Stimulated activated CD8-positive, alpha-beta memory T cell treated with anti-CD3 and anti-CD28 coated beads, Interleukin-4, amount 100 ng/mL, for 4 hours (primary cell): Measurements from ENCODE around the gene TTI1.

Experiments
- DNase-seq, 2 donors: peaks; one replicate each; pipeline ENCODE4 v3.0.0-alpha.2; 2020; ENCODE audit warnings: low read depth in 2 of 2, low spot score in 1 of 2

TTI1 gene

DNA sequence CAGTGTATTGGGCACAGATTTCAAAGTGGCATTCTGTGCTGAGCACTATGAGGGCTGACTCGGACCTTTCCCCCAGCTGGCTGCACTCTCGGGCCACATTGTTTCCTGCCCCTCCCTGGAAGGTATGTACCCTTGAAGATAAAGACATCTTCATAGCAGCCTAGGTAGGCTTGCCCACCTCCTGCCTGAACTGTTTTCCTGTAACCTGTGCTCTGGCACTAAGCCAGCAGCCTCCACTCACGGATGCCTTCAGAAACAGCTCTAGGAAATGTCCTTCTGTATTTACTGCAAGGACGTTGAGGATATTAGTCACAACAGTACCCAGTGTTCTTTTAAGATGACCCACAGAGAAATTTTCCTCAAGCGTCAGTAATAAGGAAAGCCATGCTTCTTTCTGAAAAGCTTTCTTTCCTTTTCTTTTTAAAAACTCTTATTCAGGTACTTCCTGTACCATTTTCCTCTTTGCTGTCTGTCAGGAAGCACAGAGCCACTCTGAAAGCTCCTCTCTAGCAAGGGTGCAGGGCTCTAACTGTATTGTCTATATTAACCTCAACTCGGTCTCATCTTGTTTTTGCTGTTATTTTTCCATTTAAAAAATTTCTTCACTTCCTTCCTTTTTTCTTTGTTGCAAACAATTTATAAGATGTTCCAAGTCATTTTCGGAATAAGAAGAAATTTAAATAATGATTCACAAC, 43.5 kb downstream of the TTI1 start:
- DNase-seq = no peak

- no peak for DNase-seq
Measured at GRCh38 chr20:37988306-37988954, 44.8 kb downstream of the TTI1 start.

GRCh38 chr20:37987602-37988290, 45.5 kb downstream of the TTI1 start:
- no peak for DNase-seq

- no peak for DNase-seq
Measured at GRCh38 chr20:37986873-37987601, 46.2 kb downstream of the TTI1 start.

GRCh38 chr20:37986044-37986858, 47.0 kb downstream of the TTI1 start:
- DNase-seq = no peak

GRCh38 chr20:37984018-37984785, 49.1 kb downstream of the TTI1 start:
- DNase-seq = no peak

DNA sequence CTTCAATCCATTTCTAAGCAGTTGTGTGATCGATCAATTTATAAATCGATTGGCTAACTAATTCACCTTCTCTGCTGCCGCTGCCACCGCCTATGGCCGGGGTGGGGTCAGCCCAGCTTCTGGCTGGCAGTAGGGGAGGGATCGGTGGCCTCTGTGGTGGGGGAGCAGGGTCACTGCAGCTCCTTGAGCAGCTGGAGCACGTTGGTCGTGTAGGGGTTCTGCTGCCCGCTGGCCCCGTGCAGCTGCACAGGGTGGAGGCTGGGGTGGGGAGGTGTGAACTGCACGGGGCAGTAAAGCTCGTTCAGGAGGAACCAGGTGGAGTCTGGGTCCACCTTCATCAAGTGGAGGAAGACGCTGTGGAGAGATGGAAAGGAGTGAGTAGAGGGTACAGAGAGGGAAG, 50.0 kb downstream of the TTI1 start:
- no peak for DNase-seq

GRCh38 chr20:37981568-37981967, 51.7 kb downstream of the TTI1 start:
- DNase-seq = no peak

- no peak for DNase-seq
Measured at GRCh38 chr20:37980876-37981275, 52.4 kb downstream of the TTI1 start.

DNA sequence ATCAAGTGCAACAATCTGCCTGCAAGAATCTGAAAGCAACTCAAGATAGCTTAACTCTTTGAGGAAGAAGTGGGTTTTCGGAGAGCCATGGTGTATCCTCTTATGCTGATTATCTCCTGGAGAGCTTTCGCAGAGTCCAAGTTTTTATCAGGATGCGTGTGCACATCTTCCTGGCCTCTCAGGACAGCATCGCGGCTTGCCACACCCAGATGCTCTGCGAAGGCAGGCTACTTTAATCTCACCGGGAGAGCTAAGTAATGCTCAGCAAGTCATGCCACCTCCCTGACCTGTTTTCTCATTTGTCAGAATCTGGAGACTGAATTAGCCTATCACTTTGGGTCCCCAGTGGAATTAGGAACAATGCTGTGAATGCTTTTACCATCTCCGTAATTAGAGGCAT, 52.9 kb downstream of the TTI1 start:
- no peak for DNase-seq

DNA sequence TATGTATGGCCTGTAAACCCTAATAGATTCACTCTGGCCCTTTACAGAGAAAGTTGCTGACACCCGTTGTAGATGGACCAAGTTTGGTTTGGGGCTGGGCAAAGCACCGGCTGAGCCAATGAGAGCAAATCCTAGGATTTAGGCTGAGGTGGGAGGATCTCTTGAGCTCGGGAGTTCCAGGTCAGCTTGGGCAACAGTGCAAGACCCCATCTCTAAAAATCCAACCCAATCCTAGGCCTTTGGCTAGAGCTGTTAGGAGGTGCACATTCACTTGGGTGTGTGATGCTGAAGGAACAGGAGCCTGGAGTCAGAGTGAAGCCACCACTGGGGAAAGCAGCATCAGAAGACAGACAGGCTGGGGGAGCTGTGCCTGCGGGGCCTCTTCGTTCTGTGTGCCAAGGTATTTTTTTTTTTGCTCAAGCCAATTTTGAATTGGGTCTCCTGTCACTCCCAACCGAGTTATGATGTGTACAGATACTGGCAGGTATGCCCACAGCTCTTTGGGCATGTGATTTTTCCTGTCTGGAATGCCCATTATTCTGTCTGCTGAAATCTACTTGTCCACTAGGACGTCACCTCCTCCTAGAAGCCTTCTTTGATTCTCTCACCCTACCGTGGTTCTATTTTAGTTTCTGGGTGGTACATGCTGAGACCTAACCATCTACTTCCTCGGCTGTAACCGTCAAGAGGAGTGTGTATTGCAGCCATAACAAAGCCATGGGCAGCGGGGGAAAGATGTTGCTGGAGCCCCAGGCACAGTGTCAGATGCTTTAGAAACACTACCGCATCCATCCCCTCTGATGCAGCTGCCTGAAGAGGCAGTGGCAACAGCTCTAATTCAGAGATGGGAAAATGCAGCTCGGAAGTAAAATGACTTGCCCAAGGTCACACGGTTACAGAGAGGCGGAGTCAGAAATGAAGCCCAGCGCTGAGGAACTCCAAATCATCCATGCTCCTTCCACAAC, 54.0 kb downstream of the TTI1 start:
- no peak for DNase-seq

DNA sequence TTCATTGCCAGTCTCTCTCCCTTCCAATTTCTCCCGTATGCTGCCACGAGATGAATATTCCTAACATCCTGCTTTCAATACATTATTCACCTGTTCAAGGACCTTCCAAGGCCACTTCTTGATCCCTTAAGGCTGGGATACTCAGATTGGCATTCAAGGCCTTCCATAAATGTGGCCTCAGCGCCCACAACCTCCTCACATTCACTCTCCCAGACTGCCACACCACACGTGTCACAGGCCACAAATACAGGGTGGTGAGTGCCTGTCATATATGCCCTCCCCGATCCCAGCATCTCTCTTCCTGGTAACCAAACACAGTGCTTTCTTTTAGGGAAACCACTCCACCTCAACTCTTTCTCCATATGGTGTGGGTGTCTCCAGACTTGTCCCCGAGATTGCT, 55.5 kb downstream of the TTI1 start:
- no peak for DNase-seq

- no peak for DNase-seq
Measured at GRCh38 chr20:37977338-37977737, 55.9 kb downstream of the TTI1 start.

DNA sequence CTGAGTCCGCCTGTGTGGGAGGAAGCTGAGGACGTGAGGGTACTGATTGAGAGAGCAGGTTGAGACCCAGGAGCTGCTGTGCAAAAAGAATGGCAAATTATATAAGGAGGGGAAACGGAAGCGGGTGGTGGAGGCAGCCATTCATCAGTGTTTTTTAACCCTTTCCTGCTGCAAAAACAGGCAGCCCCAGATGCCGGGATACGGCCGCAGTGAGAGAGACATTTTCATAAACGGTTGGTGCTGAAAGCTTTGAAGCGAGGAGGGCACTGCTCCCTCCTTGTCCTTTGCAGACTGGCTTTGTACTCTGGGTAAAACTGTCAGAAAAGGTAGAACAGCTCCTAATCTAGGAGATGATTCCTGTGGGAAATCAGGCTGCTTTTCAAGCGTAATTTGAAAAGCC, 56.4 kb downstream of the TTI1 start:
- DNase-seq = no peak

DNA sequence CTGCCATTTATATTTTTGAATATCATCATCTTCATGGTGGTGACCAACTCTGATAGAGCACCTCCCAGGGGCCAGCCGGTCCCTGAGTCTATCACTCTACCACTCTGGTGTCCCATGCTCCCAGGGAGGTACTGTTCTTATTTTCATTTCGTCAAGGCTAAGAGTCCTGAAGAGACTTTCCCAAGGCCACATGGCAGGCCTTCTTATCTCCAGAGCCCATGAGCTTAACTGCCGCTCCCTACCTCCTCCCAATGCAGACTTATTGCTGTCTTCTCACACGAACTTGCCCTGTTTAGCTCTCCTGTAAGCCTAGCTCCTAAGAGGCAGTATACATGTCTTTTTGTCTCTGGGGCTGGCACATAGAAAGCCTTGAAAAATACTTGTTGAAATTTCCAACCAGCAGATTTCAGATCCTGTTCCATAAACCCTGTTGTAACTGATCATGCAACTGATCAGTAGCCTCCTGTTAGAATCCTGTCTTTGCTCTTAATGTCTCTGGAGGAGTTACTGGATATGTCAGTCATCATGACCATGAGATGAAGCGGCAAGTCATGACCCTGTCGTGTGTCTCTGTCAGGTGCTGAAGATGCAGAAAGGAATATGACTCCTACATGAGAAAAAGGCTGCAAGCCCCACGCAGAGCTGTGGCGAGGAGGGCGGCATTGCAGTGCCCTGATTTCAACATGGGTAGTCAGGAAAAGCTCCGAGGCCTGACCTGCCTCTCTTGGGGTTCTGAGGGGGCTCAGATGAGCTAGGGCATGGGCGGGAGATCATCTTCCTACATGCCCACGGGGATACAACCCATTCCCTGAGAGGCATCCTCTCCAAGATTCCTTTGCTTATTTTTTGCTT, 60.0 kb downstream of the TTI1 start:
- DNase-seq = no peak

DNA sequence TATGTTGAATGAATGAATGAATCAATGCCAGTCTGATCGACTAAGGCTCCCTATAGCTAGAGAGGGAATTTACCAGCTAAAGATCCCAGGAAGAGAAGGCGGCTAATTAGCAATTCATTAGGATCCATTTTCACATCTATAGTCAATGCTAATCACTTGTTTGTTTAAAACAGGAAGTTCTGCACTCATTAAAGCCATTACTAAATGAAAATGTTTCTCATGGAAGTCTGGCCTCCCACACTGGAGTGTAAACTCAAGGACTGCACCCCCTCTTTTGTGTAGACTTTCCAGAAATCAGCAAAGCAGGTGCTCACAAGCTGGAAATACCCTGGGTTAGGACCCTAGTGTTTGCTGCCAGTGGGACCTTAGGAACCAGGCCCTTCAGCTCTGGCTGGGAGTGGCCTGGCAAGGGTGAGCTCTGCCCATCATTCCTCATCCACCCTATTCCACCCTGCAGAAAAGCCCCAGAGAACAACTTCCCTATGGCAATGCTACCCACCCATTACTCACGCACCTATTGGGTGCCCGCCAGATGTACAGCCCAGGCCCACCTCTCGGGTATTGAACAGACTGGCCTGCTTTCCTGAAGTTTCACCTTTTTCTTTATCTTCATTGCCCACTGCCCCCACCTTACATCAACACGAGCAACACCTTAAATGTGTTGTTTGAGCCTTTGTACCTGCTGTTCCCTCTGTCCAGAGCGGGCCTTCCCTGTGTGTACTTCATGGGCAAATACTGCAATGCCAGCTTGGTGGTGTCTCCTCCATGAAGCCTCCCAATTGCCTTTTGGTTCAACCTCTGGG, 60.8 kb downstream of the TTI1 start:
- DNase-seq = no peak

DNA sequence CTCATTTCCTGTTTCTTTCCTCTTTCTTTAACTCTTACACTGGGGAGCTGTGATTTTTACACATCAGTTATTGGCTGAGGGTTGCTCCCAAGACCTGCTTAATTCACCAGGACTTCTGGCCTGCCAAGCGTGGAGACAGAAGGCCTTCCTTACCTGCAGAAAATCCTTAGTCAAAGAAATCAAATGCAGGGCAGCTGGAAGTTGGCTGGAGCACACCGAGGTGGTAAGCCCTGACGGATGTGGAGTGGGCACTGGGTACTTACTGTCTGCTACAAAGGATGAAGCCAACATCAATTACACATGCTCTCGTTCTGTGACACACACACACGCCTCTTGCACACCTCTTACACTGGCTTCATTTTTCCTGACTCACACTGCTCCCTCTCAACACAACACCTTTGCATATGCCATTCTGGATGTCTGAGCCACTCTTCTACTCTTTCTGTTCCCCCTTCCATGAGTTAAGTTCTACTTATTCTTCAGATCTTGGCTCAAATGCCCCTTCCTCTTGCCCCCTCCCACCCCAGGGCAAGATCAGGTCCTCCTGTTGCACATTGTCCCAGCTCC, 61.6 kb downstream of the TTI1 start:
- no peak for DNase-seq
